HTR-8/SVneo (cell line): ENCODE measurements around the gene TSBP1.
"Not testable (repeated sequence)": the region's sequence is repeated elsewhere in the genome, so short reads cannot be mapped to it uniquely, and the experiment has no call there.

ENCODE experiments used
- DNase-seq: peaks from one replicate; pipeline ENCODE4 v3.0.0; 2011; ENCODE audit warnings: low spot score, mixed read lengths; ENCODE audit not compliant: insufficient read length
- FAIRE-seq: peaks from 2 replicates; lab custom pipeline; 2011; peaks lifted over from hg19 to GRCh38; lab: Jason Lieb, UNC

TSBP1 gene

DNA sequence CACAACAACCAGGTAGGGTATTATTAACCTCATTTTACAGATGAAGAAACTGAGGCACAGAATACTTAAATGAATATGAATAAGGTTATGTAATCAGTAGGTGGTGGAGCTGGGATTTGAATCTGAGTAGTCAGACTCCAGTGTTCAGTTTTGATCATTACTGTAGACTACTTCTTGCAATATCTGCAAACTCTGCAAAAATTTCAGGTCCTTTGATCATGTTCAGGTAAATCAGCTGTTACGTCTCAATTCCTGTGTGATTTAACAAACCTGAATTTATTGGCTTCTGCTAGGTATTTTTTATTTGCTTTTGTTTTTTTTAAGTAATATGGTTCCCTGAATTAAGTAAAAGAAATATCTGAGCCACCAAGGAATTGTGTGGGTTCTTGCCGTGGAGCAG lies 77.1 kb downstream of the TSBP1 start:
- no peak for DNase-seq
- no peak for FAIRE-seq

- FAIRE-seq (no peak), DNase-seq (no peak)
Observed at GRCh38 chr6:32293695-32294094, 78.0 kb downstream of the TSBP1 start.

DNA sequence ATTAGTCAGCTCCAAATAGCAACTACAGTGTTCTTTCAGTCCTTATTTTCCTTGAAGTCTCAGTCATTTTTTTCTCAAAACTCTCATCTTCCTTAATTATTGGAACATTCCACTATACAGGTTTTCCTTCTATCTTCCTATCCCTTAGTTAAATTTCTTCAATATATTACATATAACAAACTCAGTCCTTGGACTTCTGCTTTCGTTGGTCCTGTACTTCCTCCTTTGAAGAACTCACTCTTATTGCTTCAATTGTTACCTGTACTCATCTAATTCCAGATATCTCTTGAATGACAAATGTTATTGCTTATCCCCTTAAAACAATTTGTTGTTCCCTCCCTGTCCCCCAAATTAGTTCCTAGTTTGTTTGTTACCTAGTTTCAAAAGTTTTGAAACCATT lies 80.2 kb downstream of the TSBP1 start:
- FAIRE-seq (no peak), DNase-seq (no peak)

- no peak for DNase-seq
- no peak for FAIRE-seq
Observed at GRCh38 chr6:32290886-32291450, 80.7 kb downstream of the TSBP1 start.

DNA sequence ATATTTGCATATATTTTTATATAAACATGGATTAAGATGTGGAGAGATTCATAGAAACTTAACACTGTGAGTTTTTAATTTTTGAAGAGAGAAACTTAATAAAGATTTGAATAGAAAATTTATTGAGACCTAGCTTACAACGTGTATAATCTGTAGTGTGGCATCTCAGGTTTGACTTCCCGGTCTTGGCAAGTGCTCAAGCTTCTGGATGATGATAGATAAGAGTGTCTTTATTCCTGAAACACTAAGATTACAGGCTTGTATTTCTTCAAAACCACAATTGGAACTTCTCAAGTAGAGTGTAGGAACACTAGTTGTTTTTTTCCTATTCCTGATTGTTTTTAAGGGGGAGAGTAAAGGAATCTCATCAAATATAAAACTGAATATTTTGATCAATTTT lies 83.3 kb downstream of the TSBP1 start:
- FAIRE-seq: no peak
- no peak for DNase-seq

- not testable (repeated sequence) for FAIRE-seq, DNase-seq
Observed at GRCh38 chr6:32273801-32274577, 97.7 kb downstream of the TSBP1 start.

GRCh38 chr6:32271429-32271828 lies 100.3 kb downstream of the TSBP1 start:
- DNase-seq: no peak

GRCh38 chr6:32268459-32268858 lies 103.2 kb downstream of the TSBP1 start:
- not testable (repeated sequence) for DNase-seq, FAIRE-seq

More at GRCh38 chr6:32271429-32271828, 100.3 kb downstream of the TSBP1 start:
- no peak for FAIRE-seq

DNA sequence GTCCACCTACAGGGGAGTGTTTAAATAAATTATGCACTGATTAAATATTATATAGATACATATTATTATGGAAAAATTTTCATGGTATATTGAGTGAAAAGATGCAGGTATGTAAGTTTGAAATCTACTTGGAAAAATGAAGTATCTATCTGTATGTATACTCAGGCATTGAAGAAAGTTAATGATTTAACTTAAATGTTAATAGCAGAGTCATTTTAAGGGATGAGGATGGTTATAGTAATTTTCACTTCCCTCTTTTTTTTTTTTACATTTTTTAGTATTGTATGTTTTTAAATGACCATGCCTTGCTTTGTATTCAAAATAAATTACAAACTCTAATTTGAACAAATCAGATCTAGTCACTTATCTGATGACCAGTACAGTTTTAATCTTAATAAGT lies 104.7 kb downstream of the TSBP1 start:
- FAIRE-seq (no peak), DNase-seq (no peak)

GRCh38 chr6:32257262-32257661 lies 114.4 kb downstream of the TSBP1 start:
- FAIRE-seq, DNase-seq: not testable (repeated sequence)

GRCh38 chr6:32255199-32256153 lies 116.2 kb downstream of the TSBP1 start:
- DNase-seq: peak; percentile 89
- peak; percentile 92 for FAIRE-seq

DNA sequence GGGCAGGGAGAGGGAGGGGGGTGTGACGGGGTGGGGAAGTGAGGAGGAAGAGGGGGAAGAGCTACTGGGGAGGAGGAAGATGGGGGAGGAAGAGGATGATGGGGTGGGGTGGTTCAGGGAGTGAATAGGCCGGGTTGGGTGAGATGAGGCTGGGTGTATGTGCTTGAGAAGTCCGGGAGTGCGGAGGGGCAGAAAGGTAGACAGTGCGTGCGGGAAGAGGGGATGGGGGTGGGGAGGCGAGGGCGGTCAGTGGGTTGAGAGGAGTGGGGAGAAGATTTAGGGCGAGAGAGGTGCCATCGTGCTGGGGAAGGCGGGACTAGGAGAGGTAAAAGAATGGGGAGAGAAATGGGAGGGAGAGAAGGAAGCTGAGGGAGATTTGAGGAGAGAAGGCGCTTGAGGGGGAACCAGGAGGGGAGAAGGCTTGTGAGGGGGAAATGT lies 116.9 kb downstream of the TSBP1 start:
- FAIRE-seq: peak; percentile 16
- DNase-seq: no peak

GRCh38 chr6:32252331-32253009 lies 119.2 kb downstream of the TSBP1 start:
- FAIRE-seq (no peak), DNase-seq (no peak)

DNA sequence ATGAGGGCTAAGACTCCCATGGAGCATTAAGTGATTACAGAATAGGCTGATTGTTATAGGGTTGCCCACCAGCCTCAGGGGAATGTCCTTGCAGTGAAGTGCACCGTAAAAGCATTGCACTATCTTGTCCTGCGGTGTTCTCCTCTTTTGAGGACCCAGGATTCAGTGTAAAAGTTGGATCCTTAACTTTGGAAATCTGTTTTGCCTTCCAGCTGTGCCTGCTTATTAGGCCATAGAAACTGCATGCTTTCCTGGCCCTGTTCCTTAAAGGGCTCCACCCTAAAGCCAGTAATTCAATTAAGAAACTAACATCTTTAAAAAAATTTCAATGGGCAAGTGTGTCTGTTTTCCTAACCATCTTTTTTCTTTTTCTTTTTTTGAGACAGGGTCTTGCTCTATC lies 122.4 kb downstream of the TSBP1 start:
- FAIRE-seq (no peak), DNase-seq (no peak)

GRCh38 chr6:32247401-32247800 lies 124.3 kb downstream of the TSBP1 start:
- DNase-seq (no peak), FAIRE-seq (no peak)

GRCh38 chr6:32244946-32245398 lies 126.7 kb downstream of the TSBP1 start:
- FAIRE-seq (peak; percentile 13), DNase-seq (peak; percentile 93)

- no peak for DNase-seq
- no peak for FAIRE-seq
Observed at GRCh38 chr6:32244270-32244669, 127.4 kb downstream of the TSBP1 start.
